Iris pigment epithelial cell (primary cell): Measurements from ENCODE around the gene PPP4R2.

Source experiments
- DNase-seq: peaks from one replicate; pipeline ENCODE4 v3.0.0-alpha.2; 2011; ENCODE audit warnings: low read depth

Gene PPP4R2

GRCh38 chr3:73069775-73070444, 73.3 kb downstream of the PPP4R2 start:
- DNase-seq = no peak

- DNase-seq = peak; percentile 88
Observed at GRCh38 chr3:73070675-73071575, 74.3 kb downstream of the PPP4R2 start.

GRCh38 chr3:73071952-73072351, 75.3 kb downstream of the PPP4R2 start:
- DNase-seq = no peak

GRCh38 chr3:73072634-73073033, 76.0 kb downstream of the PPP4R2 start:
- DNase-seq = peak; percentile 42

GRCh38 chr3:73073091-73073707, 76.6 kb downstream of the PPP4R2 start:
- peak; percentile 61 for DNase-seq

GRCh38 chr3:73074781-73075180, 78.2 kb downstream of the PPP4R2 start:
- no peak for DNase-seq

GRCh38 chr3:73080216-73080966, 83.8 kb downstream of the PPP4R2 start:
- DNase-seq = no peak

GRCh38 chr3:73081140-73081539, 84.5 kb downstream of the PPP4R2 start:
- no peak for DNase-seq

- no peak for DNase-seq
Observed at GRCh38 chr3:73084170-73084569, 87.6 kb downstream of the PPP4R2 start.

- DNase-seq = peak; percentile 33
Observed at GRCh38 chr3:73086071-73086494, 89.5 kb downstream of the PPP4R2 start.

- no peak for DNase-seq
Observed at GRCh38 chr3:73094129-73094528, 97.5 kb downstream of the PPP4R2 start.

GRCh38 chr3:73094951-73095350, 98.3 kb downstream of the PPP4R2 start:
- DNase-seq = no peak

GRCh38 chr3:73096169-73096568, 99.6 kb downstream of the PPP4R2 start:
- no peak for DNase-seq

GRCh38 chr3:73098026-73098425, 101.4 kb downstream of the PPP4R2 start:
- DNase-seq = no peak

- no peak for DNase-seq
Observed at GRCh38 chr3:73098873-73099272, 102.3 kb downstream of the PPP4R2 start.

- peak; percentile 72 for DNase-seq
Observed at GRCh38 chr3:73100741-73101559, 104.3 kb downstream of the PPP4R2 start.

- DNase-seq = no peak
Observed at GRCh38 chr3:73101881-73102280, 105.3 kb downstream of the PPP4R2 start.

- no peak for DNase-seq
Observed at GRCh38 chr3:73107215-73107614, 110.6 kb downstream of the PPP4R2 start.

GRCh38 chr3:73107676-73108187, 111.1 kb downstream of the PPP4R2 start:
- no peak for DNase-seq

GRCh38 chr3:73108750-73109149, 112.1 kb downstream of the PPP4R2 start:
- DNase-seq = no peak

GRCh38 chr3:73110530-73110929, 113.9 kb downstream of the PPP4R2 start:
- no peak for DNase-seq
